ENCODE results near the gene BCAN. TPM values are rescaled to one million over a fixed set of nuclear protein-coding genes. Genes with fewer than 3 reads are reported as not detected.
"Not testable (repeated sequence)": the region's sequence is repeated elsewhere in the genome, so short reads cannot be mapped to it uniquely, and the experiment has no call there.

BCAN gene, protein sequence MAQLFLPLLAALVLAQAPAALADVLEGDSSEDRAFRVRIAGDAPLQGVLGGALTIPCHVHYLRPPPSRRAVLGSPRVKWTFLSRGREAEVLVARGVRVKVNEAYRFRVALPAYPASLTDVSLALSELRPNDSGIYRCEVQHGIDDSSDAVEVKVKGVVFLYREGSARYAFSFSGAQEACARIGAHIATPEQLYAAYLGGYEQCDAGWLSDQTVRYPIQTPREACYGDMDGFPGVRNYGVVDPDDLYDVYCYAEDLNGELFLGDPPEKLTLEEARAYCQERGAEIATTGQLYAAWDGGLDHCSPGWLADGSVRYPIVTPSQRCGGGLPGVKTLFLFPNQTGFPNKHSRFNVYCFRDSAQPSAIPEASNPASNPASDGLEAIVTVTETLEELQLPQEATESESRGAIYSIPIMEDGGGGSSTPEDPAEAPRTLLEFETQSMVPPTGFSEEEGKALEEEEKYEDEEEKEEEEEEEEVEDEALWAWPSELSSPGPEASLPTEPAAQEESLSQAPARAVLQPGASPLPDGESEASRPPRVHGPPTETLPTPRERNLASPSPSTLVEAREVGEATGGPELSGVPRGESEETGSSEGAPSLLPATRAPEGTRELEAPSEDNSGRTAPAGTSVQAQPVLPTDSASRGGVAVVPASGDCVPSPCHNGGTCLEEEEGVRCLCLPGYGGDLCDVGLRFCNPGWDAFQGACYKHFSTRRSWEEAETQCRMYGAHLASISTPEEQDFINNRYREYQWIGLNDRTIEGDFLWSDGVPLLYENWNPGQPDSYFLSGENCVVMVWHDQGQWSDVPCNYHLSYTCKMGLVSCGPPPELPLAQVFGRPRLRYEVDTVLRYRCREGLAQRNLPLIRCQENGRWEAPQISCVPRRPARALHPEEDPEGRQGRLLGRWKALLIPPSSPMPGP
- 0.52 TPM for total RNA-seq
- long read RNA-seq = 0 reads

DNA sequence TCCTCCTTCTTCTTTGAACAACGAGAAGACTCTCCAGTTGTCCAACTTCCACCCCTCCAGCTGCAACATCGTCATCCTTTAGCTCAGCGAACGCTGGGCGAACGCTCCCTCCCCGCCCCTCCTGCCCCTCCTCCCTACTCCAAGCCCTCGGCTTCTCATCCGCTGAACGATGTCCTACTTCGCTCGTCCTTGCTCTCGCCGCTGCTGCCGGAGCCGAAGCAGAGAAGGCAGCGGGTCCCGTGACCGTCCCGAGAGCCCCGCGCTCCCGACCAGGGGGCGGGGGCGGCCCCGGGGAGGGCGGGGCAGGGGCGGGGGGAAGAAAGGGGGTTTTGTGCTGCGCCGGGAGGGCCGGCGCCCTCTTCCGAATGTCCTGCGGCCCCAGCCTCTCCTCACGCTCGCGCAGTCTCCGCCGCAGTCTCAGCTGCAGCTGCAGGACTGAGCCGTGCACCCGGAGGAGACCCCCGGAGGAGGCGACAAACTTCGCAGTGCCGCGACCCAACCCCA is at the start of gene BCAN:
TSS of gene BCAN (plus strand) at position 357 of the 504 bp plus-strand sequence. CDS start 3,938 bp downstream, outside the sequence.
- intact Hi-C loops (cut with micrococcal nuclease) = no loop called here
- ATAC-seq (peak; percentile 82), DNase-seq (peak; percentile 52)

DNA sequence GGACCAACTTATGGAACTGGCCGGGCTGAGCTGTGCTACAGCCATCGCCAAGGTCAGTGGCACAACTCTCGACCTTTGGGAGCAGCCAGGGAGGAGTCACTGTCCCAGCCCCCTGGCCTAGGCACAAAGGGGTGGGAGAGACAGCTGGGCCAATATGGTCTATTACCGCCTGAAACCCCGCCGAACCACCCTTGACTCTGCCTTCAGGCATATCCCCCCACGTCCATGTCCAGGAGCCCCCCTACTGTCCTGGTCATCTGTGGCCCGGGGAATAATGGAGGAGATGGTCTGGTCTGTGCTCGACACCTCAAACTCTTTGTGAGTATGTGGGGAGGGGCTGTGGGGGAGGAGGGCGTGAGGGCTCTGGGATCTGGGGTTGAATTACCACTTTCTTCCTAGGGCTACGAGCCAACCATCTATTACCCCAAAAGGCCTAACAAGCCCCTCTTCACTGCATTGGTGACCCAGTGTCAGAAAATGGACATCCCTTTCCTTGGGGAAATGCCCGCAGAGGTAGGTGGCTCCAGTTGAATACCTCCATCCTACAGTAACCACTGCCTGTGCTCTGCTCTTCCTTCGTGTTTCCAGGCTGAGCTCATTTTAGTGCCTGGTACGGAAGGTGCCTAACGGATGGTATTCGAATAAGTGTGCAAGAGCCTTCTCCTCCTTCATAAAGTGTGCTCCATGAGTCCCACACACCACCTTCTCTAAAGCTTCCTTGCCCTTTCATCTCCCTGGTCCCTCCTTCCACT is 49.6 kb upstream of the BCAN start:
- ATAC-seq = peak; percentile 2
- intact Hi-C loops (cut with micrococcal nuclease) = no loop called here
- DNase-seq = no peak

DNA sequence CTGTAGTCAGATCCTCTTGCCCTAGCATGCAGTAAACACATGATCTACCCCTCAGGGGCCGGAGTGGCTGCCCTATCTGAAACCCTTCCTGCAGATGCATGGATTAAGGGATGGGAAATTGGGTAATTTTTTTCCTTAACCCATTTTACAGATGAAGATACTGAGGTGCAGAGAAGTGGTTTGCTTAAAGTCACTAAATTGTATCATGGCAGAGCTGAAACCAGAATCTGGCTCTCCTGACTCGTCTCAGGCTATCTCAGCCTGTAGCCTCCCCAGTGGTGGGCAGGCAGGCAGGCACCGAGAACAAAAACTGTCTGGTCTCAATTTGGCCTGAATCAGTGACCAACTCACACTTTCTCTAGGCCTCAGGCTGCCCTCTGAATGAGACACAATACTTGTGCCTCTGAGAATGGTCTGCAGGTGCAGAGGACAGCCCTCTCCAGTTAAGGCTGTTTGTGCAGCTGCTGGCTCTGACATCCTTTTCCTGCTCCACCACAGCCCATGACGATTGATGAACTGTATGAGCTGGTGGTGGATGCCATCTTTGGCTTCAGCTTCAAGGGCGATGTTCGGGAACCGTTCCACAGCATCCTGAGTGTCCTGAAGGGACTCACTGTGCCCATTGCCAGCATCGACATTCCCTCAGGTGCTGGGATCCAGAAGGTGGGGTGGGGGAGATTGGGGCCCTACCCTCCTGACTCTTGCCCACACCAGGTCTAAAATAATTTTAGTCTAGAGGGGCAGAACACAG is 48.8 kb upstream of the BCAN start:
- intact Hi-C loops (cut with micrococcal nuclease) = no loop called here

DNA sequence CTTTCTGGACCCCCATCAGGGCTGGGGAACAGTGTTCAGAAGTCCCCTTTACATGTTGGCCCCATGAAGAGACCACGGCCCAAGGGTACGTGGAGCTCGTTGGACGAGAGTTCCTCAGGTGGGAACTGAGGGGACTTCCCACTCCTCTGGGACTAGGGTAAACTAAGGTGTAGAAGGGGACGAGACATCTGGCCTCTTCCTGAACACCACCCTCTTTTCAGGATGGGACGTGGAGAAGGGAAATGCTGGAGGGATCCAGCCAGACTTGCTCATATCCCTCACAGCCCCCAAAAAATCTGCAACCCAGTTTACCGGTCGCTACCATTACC is 48.3 kb upstream of the BCAN start:
- no peak for ATAC-seq
- intact Hi-C loops (cut with micrococcal nuclease) = no loop called here

More for the DNA sequence above, 48.8 kb upstream of the BCAN start:
- DNase-seq (no peak), ATAC-seq (no peak)

DNA sequence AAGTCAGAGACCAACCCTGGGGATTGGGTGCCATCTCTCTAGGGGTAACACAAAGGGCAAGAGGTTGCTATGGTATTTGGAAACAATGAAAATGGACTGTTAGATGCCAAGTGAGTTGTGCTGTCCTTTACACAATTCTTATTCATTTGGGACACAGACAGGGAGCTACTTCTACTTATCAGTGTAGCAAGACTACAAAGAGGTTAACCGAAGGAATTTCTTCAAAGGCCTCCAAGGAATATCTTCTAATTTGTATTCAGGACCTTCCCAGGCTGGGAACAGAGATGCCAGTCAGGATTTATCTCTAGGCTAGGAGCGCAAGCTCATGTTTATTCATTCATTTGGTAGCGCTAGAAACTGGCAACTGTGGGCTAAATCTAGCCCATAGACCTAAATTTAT is 47.7 kb upstream of the BCAN start:
- DNase-seq (no peak), ATAC-seq (no peak)
- intact Hi-C loops (cut with micrococcal nuclease) = no loop called here

More for the DNA sequence above, 48.3 kb upstream of the BCAN start:
- DNase-seq = no peak

DNA sequence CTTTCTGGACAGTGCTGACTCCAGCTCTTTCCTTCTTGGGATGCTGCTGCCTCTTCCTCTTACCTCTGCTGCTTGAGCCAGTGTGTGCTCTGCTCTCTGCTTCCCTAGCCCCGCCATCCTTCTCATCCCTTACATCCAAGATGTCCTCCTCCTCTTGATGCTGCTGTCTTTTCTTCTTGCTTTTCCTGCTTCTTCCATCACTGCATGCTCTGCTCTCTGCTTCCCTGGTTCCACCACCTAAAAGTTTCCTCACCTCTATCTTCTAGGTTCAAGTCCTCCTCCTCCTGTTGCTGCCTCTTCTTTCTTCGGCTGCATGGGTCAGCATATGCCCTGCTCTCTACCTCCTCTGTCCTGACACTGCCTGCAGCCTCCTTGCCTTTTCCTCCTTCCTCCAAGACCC is 46.9 kb upstream of the BCAN start:
- intact Hi-C loops (cut with micrococcal nuclease) = no loop called here
- DNase-seq (no peak), ATAC-seq (no peak)

DNA sequence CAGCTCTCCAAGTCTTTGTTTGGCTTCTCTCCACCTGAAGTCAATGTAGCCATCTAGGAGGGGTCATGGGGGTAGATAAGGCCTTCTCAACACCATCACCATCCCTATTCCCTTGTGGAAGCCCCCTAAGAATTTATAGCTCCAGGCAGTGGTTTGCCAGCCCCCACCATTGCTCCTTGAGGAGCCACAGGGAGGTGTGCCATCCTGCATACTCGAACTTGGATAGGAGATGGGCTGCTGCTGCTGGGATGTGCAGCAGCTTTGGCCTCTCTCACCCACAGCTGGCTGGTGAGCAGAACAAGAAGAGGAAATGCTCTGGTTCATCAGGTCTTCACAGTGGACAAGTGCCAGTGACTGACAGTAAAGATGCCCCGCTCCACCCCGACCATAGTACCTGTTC is 45.5 kb upstream of the BCAN start:
- ATAC-seq = no peak
- intact Hi-C loops (cut with micrococcal nuclease) = no loop called here

DNA sequence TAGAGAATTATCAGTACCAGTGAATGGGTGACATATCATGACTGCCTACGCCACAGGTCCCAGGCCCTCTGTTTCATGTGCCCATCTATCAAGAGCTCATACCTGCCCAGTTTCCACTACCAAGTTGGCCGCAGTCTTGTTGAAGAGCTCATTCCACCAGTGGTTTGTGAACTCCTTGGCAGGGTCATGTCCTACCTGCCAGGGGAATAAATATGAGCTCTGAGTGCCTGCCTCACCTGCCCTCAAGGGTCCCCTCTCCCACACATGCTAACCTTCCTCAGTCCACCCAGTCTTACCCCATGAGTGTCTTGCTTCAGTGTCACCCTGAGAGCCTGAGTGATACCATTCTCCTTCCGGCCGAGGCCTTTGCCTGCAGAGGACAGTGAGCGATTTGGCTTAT is 43.8 kb upstream of the BCAN start:
- no peak for DNase-seq
- no peak for ATAC-seq
- intact Hi-C loops (cut with micrococcal nuclease) = no loop called here

More for the DNA sequence above, 45.5 kb upstream of the BCAN start:
- no peak for DNase-seq

DNA sequence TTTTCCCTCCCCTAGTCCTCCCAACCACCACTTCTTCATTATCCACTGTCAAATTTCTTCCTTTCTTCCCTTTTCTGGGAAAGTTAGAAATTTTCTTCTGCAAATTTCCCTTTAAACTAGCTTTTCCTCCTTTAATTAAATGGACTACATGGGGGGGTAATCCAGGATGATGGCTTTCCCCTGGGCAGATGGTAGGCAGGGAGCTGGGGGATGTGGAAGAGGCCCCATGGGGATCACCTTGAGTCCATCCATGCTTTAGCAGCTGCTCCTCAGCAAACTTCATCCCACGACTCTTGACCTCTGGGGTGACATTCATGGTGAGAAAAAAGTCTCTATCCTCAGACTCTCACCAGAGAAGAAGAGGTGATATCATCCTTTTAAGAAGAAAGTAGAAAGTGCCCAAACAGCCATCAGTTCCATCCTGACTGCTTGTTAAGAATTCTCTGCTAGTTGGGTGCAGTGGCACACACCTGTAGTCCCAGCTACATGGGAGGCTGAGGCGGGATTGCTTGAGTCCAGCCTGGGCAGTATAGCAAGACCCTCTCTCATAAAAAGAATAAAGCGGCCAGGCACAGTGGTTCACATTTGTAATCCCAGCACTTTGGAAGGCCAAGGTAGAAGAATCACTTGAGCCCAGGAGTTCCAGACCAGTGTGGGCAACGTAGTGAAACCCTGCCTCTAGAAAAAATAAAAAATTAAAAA is 43.0 kb upstream of the BCAN start:
- intact Hi-C loops (cut with micrococcal nuclease) = no loop called here
- no peak for ATAC-seq
- no peak for DNase-seq

DNA sequence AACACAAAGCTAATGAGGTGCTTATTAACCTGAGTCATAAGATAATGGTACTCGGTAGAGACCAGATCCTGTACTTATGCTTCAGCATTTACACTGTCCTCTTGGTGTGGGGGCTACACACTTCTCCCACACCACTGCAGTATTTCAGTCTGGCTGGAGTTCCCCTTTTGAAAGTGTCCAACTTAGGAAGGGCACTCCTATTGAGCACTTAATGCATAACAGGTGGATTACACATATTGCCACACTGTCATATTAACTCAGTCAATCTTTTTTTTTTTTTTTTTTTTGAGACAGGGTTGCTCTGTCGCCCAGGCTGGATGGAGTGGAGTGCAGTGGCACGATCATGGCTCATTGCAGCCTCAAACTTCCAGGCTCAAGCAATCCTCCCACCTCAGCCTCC is 42.1 kb upstream of the BCAN start:
- no peak for DNase-seq
- ATAC-seq = no peak
- intact Hi-C loops (cut with micrococcal nuclease) = no loop called here

DNA sequence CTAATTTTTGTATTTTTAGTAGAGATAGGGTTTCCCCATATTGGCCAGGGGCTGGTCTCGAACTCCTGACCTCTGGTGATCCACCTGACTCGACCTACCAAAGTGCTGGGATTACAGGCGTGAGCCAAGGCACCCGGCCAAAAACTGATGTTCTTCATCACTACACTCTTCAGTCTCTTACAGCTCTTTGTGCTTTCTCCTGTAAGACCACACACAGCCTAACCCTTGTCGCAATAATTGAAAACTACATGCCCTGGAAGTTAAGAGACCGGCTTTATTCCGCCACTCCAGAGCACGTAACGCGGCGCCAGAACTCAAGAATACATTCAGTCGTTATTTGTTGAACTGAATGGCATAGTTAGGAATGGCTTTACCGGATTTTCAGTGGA is 41.2 kb upstream of the BCAN start:
- intact Hi-C loops (cut with micrococcal nuclease) = no loop called here
- DNase-seq (no peak), ATAC-seq (no peak)

DNA sequence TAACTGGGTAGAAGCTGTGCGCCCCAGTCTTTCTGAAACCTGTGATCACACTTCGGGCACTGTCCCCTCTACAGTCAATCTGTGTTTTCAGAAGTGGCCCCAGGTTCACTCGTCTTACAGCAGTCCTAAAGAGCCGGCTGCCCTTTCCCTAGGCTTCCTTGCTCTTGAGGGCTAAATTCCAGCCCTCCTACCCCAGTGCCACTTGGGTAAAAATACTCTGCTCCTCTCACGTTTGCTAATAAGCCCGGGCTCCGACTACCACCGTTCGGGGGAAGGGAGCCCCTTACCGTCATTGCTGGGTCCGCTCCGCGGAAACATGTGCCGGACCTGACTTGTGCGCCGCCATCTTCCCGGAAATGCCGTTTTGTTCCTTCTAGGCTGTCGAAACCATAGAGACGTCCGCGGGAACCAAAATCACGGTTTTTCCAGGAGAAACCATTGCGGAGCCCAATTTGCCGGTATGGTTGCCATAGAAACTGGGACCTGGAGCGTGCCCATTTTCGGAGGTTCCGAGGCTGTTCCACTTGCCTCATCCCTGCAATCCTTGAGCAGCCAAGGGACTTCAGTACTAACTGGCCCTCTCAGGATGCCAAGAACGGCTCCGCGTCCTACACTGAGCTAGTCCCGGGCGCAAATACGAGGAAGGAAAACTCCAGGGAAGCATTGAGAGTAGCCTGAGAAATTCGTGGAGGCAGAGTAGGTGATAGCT is 40.6 kb upstream of the BCAN start, which contains the start of gene GPATCH4:
TSS of gene GPATCH4 (minus strand) at position 358 of the 709 bp plus-strand sequence.
- ATAC-seq (peak; percentile 87), DNase-seq (peak; percentile 77)
- intact Hi-C loops (cut with micrococcal nuclease) = no loop called here

DNA sequence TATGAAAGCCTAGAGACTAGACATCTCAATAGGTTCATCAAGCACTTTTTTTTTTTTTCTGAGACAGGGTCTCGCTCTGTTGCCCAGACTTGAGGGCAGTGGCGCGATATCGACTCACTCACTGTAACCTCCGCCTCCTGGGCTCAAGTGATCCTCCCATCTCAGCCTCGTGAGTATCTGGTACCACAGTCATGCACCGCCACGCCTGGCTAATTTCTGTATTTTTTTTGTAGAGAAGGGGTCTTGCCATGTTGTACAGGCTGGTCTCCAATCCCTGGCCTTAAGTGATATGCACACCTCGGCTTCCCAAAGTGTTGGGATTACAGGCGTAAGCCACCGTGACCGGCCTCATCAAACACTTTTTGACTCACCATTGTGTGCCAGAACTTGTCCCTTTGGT is 40.0 kb upstream of the BCAN start:
- no peak for DNase-seq
- intact Hi-C loops (cut with micrococcal nuclease) = no loop called here
- no peak for ATAC-seq

DNA sequence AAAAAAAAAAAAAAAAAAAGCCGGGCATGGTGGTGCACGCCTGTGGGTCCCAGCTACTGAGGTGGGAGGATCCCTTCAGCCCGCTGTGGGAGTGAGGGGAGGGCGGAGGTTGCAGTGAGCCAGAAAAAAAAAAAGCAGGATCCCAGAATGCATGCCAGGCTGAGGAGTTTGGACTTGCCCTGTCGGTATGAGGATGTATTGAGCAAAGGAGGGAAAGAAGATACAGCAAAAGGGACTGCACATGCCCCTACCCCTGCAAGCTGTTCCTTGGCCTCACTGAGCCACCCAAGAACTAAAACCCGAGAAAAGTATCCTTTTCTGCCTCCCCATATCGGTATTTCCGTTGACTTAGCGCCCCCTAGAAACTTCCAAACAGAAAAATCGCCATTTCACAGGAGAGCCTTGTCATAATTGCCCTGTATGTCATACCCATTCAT is 39.3 kb upstream of the BCAN start:
- no peak for DNase-seq
- no peak for ATAC-seq
- intact Hi-C loops (cut with micrococcal nuclease) = no loop called here

DNA sequence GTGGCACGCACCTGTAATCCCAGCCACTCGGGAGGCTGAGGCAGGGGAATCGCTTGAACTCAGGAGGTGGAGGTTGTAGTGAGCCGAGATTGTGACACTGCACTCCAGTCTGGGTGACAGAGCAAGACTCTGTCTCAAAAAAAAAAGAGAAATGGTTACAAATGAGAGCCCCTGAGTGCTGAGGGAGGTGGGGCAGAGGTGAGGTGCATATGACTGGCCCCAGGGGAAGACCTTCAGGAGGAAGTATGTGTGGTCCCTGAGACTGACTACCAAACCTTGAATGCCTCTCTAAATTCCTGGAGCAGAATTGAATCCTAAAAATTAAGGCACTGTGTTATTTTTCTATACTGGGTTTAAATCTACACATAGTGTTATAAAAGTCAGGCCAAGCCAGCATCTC is 34.6 kb upstream of the BCAN start:
- not testable (repeated sequence) for DNase-seq, ATAC-seq
- intact Hi-C loops (cut with micrococcal nuclease) = loop anchor here (5.0 kb wide), 1 partner anchor 150 kb away; no protein-coding TSS in a partner anchor

DNA sequence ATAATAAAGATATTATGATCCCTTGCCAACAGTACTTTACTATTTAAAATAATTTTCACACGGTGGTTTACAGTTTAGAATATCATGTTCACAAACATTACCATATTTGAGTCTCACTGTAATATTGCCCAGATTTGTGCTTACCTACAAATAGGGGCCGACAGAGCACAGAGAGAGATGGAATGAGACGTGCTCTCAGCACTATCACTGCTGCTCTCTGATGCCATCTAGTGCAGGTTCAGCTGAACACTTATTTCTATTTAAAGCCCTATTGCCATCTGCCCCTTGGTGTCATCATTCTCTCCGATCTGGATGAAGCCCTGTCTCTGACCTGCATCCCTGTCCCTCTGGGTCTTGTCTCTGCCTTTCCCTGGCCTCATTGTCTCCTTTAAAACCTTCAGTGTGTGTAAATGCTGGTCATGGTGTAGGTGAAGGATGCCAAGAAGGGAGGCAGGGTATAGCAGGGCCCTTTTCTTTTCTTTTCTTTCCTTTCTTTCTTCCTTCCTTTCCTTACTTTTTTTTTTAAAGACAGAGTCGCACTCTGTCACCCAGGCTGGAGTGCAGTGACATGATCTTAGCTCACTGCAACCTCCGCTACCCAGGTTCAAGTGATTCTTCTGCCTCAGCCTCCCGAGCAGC is 33.8 kb upstream of the BCAN start:
- intact Hi-C loops (cut with micrococcal nuclease) = loop anchor here (2.0 to 5.0 kb wide), 2 partner anchors 23 to 151 kb away; no protein-coding TSS in a partner anchor
- ATAC-seq = peak; percentile 96

DNA sequence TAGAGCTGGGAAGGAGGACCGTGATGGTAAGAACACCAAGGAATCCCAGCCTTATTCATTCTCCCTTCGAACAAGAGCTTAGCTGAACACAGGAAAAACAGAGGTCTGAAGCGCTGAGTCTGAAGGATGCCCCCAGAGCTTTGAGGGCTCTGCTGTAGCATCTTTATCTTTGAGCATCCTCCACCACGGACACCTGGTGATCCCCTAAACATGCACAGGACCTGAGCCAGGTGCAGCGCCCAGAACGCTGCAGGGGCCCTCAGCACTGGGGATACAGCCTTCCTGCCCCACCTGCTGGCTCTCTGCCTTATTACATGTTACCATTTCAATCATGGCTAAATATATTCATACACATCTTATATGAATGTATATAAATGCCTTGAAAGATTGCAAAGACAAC is 32.9 kb upstream of the BCAN start:
- intact Hi-C loops (cut with micrococcal nuclease) = loop anchor here (2.0 to 5.0 kb wide), 2 partner anchors 24 to 152 kb away; no protein-coding TSS in a partner anchor
- no peak for DNase-seq
- peak; percentile 27 for ATAC-seq

More for the DNA sequence above, 33.8 kb upstream of the BCAN start:
- DNase-seq = no peak

All from left ventricle myocardium superior (tissue), 1 donor.